Measurements from ENCODE around the gene LYPD5. TPM values are rescaled to one million over a fixed set of nuclear protein-coding genes. Genes with fewer than 3 reads are reported as not detected.
A peak's percentile ranks its signal among the peaks of the same experiment; 100 is the strongest.

LYPD5 gene
- total and polyA plus RNA-seq, 2 of the 13 experiments (the other 11 are each of a cell fraction or from before 2014, with no cell fraction given): not detected

DNA sequence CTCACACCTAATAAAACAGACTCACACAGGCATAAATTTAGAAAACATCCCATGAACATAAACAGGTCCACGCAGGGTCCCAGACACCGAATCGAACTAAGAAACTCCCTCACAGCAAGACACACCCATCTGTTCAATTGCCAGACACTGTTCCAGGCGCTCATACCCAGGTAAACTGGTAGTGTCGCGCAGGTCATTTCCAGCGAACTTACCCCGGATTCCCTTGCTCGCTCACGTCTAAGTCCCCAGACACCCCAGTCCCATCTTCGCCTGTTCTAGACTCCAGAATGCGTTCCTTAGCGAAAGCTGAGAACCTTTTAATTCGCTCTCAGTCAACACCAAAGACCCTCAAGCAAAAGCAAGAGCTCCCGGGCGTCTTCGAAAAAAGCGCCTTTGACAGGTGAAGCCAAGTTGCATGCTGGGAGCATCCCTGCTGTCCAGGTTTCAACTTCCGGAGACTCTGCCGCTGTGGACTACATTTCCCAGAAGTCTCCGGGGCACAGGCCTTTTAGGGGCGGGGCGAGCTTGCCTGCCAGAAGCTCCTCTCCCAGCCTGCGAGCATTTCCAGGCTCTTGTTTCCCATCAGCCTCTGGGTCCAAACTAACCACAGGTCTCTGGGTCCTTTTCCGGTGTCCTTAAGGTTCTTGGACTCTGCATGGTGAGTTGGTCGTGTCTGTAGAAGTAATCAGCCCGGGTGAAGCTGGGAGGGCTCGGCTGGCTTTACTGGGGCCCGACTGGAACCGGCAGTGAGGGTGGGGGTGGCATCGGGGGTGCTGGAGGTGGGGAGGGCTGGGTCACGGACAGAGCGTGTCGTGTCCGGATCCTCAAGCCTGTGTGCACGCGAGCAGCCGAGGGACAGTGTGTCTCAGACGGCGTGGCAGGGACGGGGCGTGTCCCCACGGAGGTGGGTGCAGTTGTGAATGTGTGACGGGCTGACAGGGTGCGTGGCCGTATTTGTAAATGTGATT is 24.8 kb upstream of the LYPD5 start, which contains the start of gene ZNF283 (continued):
- TF ChIP-seq, protein P1, sequence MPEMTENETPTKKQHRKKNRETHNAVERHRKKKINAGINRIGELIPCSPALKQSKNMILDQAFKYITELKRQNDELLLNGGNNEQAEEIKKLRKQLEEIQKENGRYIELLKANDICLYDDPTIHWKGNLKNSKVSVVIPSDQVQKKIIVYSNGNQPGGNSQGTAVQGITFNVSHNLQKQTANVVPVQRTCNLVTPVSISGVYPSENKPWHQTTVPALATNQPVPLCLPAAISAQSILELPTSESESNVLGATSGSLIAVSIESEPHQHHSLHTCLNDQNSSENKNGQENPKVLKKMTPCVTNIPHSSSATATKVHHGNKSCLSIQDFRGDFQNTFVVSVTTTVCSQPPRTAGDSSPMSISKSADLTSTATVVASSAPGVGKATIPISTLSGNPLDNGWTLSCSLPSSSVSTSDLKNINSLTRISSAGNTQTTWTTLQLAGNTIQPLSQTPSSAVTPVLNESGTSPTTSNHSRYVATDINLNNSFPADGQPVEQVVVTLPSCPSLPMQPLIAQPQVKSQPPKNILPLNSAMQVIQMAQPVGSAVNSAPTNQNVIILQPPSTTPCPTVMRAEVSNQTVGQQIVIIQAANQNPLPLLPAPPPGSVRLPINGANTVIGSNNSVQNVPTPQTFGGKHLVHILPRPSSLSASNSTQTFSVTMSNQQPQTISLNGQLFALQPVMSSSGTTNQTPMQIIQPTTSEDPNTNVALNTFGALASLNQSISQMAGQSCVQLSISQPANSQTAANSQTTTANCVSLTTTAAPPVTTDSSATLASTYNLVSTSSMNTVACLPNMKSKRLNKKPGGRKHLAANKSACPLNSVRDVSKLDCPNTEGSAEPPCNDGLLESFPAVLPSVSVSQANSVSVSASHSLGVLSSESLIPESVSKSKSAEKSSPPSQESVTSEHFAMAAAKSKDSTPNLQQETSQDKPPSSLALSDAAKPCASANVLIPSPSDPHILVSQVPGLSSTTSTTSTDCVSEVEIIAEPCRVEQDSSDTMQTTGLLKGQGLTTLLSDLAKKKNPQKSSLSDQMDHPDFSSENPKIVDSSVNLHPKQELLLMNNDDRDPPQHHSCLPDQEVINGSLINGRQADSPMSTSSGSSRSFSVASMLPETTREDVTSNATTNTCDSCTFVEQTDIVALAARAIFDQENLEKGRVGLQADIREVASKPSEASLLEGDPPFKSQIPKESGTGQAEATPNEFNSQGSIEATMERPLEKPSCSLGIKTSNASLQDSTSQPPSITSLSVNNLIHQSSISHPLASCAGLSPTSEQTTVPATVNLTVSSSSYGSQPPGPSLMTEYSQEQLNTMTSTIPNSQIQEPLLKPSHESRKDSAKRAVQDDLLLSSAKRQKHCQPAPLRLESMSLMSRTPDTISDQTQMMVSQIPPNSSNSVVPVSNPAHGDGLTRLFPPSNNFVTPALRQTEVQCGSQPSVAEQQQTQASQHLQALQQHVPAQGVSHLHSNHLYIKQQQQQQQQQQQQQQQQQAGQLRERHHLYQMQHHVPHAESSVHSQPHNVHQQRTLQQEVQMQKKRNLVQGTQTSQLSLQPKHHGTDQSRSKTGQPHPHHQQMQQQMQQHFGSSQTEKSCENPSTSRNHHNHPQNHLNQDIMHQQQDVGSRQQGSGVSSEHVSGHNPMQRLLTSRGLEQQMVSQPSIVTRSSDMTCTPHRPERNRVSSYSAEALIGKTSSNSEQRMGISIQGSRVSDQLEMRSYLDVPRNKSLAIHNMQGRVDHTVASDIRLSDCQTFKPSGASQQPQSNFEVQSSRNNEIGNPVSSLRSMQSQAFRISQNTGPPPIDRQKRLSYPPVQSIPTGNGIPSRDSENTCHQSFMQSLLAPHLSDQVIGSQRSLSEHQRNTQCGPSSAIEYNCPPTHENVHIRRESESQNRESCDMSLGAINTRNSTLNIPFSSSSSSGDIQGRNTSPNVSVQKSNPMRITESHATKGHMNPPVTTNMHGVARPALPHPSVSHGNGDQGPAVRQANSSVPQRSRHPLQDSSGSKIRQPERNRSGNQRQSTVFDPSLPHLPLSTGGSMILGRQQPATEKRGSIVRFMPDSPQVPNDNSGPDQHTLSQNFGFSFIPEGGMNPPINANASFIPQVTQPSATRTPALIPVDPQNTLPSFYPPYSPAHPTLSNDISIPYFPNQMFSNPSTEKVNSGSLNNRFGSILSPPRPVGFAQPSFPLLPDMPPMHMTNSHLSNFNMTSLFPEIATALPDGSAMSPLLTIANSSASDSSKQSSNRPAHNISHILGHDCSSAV (CRISPR knock-in tag; IDR thresholded peaks at IDR 0.05; ENCODE audit: borderline replicate concordance): no peak
- TF ChIP-seq MEF2D (CRISPR knock-in tag; IDR thresholded peaks at IDR 0.05) (peak; percentile 10; the same call in 1 of the 2 replicates), ZNF143 (CRISPR knock-in tag; IDR thresholded peaks at IDR 0.05) (peak; percentile 94), DR1 (CRISPR knock-in tag; IDR thresholded peaks at IDR 0.05) (0 out of 2 replicates have a peak, but pooled peaks have one; percentile 27), ZNF33B (CRISPR knock-in tag; IDR thresholded peaks at IDR 0.05) (no peak), KAT2B (IDR thresholded peaks at IDR 0.05; ENCODE audit: borderline replicate concordance, low read depth, low read length) (no peak), PITX1 (CRISPR knock-in tag; IDR thresholded peaks at IDR 0.05) (0 out of 2 replicates have a peak, but pooled peaks have one; percentile 32), THAP11 (CRISPR knock-in tag; IDR thresholded peaks at IDR 0.05) (peak; percentile 98)
- TF ChIP-seq, protein P2, sequence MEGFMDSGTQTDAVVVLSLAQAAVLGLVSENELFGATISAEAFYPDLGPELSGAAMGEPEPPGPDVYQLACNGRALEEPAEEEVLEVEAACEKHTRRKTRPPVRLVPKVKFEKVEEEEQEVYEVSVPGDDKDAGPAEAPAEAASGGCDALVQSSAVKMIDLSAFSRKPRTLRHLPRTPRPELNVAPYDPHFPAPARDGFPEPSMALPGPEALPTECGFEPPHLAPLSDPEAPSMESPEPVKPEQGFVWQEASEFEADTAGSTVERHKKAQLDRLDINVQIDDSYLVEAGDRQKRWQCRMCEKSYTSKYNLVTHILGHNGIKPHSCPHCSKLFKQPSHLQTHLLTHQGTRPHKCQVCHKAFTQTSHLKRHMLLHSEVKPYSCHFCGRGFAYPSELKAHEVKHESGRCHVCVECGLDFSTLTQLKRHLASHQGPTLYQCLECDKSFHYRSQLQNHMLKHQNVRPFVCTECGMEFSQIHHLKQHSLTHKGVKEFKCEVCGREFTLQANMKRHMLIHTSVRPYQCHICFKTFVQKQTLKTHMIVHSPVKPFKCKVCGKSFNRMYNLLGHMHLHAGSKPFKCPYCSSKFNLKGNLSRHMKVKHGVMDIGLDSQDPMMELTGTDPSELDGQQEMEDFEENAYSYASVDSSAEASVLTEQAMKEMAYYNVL (CRISPR knock-in tag; IDR thresholded peaks at IDR 0.05; ENCODE audit: borderline replicate concordance): peak; percentile 58; the same call in 1 of the 2 replicates
- TF ChIP-seq, protein P3, sequence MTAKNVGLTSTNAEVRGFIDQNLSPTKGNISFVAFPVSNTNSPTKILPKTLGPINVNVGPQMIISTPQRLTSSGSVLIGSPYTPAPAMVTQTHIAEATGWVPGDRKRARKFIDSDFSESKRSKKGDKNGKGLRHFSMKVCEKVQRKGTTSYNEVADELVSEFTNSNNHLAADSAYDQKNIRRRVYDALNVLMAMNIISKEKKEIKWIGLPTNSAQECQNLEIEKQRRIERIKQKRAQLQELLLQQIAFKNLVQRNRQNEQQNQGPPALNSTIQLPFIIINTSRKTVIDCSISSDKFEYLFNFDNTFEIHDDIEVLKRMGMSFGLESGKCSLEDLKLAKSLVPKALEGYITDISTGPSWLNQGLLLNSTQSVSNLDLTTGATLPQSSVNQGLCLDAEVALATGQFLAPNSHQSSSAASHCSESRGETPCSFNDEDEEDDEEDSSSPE (CRISPR knock-in tag; IDR thresholded peaks at IDR 0.05): peak; percentile 80
- TF ChIP-seq, protein P4, sequence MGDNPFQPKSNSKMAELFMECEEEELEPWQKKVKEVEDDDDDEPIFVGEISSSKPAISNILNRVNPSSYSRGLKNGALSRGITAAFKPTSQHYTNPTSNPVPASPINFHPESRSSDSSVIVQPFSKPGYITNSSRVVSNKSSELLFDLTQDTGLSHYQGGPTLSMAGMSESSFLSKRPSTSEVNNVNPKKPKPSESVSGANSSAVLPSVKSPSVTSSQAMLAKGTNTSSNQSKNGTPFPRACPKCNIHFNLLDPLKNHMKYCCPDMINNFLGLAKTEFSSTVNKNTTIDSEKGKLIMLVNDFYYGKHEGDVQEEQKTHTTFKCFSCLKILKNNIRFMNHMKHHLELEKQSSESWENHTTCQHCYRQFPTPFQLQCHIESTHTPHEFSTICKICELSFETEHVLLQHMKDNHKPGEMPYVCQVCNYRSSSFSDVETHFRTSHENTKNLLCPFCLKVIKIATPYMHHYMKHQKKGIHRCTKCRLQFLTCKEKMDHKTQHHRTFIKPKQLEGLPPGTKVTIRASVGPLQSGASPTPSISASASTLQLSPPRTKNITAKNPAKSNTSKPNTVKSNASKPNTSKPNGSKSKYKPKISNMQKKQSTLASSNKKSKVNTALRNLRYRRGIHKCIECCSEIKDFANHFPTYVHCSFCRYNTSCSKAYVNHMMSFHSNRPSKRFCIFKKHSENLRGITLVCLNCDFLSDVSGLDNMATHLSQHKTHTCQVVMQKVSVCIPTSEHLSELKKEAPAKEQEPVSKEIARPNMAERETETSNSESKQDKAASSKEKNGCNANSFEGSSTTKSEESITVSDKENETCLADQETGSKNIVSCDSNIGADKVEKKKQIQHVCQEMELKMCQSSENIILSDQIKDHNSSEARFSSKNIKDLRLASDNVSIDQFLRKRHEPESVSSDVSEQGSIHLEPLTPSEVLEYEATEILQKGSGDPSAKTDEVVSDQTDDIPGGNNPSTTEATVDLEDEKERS (CRISPR knock-in tag; IDR thresholded peaks at IDR 0.05): peak; percentile 45; the same call in 1 of the 2 replicates
- TF ChIP-seq, protein P5, sequence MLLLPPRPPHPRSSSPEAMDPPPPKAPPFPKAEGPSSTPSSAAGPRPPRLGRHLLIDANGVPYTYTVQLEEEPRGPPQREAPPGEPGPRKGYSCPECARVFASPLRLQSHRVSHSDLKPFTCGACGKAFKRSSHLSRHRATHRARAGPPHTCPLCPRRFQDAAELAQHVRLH (CRISPR knock-in tag; IDR thresholded peaks at IDR 0.05; ENCODE audit: borderline replicate concordance, low read depth): 0 out of 2 replicates have a peak, but pooled peaks have one; percentile 20

All from HepG2 (cell line).